Loucy (cell line): ENCODE results near the gene TRNP1.
A peak's percentile ranks its signal among the peaks of the same experiment; 100 is the strongest.

ENCODE experiments used
- H2AFZ ChIP-seq: fragments of 200-600 bp; sonication (generic); 2 replicates; pipeline ENCODE4 v1.6.0; 2016; ENCODE audit warnings: antibody characterized with exemption, mild to moderate bottlenecking, low read length, moderate library complexity
- H3F3A ChIP-seq: fragments of 200-600 bp; 2 replicates; pipeline ENCODE4 v1.6.0; 2016; ENCODE audit warnings: antibody characterized with exemption, low read depth, mild to moderate bottlenecking
- H3K27me3 ChIP-seq: fragments of 200-600 bp; sonication (generic); 2 replicates; pipeline ENCODE4 v1.6.1; 2014; ENCODE audit warnings: low read length, mild to moderate bottlenecking; ENCODE audit not compliant: insufficient read depth, poor library complexity, severe bottlenecking
- H3K36me3 ChIP-seq: fragments of 200-600 bp; sonication (generic); 2 replicates; pipeline ENCODE4 v1.6.1; 2016; ENCODE audit warnings: low read length; ENCODE audit not compliant: insufficient read depth
- H3K4me1 ChIP-seq: fragments of 200-600 bp; sonication (generic); 2 replicates; pipeline ENCODE4 v1.5.1; 2014; ENCODE audit warnings: low read length, mild to moderate bottlenecking; ENCODE audit not compliant: insufficient read depth, poor library complexity, severe bottlenecking
- H3K4me2 ChIP-seq: fragments of 200-600 bp; sonication (generic); 2 replicates; pipeline ENCODE4 v1.6.0; 2014; ENCODE audit warnings: antibody characterized with exemption, low read length, low read depth, mild to moderate bottlenecking; ENCODE audit not compliant: poor library complexity, severe bottlenecking
- H3K4me3 ChIP-seq: fragments of 200-600 bp; sonication (generic); 2 replicates; pipeline ENCODE4 v1.5.1; 2014; ENCODE audit warnings: low read length, mild to moderate bottlenecking, mixed read lengths; ENCODE audit not compliant: poor library complexity, severe bottlenecking
- H3K79me2 ChIP-seq: fragments of 200-600 bp; sonication (generic); 2 replicates; pipeline ENCODE4 v1.6.1; 2014; ENCODE audit warnings: low read length; ENCODE audit not compliant: insufficient read depth
- H3K9ac ChIP-seq: fragments of 200-600 bp; sonication (generic); 2 replicates; pipeline ENCODE4 v1.6.0; 2014; ENCODE audit warnings: mild to moderate bottlenecking, low read depth, low read length, moderate library complexity; ENCODE audit not compliant: poor library complexity, severe bottlenecking
- H3K9me2 ChIP-seq: fragments of 200-600 bp; sonication (generic); replicated peaks from 2 replicates; pipeline ENCODE4 v1.6.1; 2016; ENCODE audit warnings: low read depth, low read length, mixed read lengths
- H3K9me3 ChIP-seq: fragments of 200-600 bp; sonication (generic); 2 replicates; pipeline ENCODE4 v1.6.1; 2014; ENCODE audit warnings: mild to moderate bottlenecking, antibody characterized with exemption, low read length, low read depth; ENCODE audit not compliant: insufficient read depth
- H4K20me1 ChIP-seq: fragments of 200-600 bp; sonication (generic); 2 replicates; pipeline ENCODE4 v1.6.0; 2014; ENCODE audit warnings: antibody characterized with exemption, low read length, mild to moderate bottlenecking; ENCODE audit not compliant: insufficient read depth, poor library complexity, severe bottlenecking
- EZH2phosphoT487 ChIP-seq: fragments of 200-600 bp; IDR thresholded peaks from 2 replicates; pipeline ENCODE4 v1.6.1; 2018; ENCODE audit warnings: antibody characterized with exemption, mild to moderate bottlenecking, moderate library complexity, borderline replicate concordance
- TF ChIP-seq, protein P1 (sequence below): fragments of 200-600 bp; sonication (generic); conservative IDR thresholded peaks from 2 replicates; pipeline ENCODE4 v1.5.1; 2014; ENCODE audit warnings: mild to moderate bottlenecking, antibody characterized with exemption, low read length

TRNP1 gene

DNA sequence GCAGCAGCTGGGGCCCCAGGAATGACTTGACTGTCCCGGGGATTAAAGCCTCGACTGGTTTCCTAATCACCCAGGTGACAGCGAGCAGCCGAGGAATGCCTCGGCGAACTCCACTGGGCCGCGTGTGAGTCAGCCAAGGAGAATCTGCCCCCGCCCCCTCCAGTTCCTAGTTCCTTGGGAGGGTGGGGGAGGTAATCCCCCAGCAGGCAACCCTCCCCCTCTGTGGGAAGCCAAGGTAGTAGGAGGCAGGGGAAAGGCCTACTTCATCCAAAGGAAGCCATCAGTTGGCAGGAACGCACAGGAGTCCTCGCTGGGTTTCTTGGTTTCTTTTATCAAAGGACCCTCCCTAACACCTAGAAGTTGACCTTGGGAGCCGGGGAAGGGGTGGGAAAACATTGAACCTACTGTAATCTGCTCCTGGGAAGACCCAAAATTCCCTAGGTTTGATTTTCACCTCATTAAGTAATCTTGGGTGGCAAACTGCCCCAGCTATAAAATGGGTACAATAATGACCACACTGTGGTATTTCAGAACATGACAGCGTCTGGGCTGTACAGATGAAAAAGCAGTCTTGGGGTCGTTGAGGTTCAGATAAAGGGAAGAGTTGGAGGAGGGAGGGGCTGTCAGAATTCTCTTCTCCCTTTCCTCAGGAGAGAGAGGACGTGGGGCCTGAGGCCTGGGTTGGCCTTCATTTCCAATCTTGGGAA lies 17.7 kb downstream of the TRNP1 start:
- no peaks in the 10 kb centered on the region for H3K36me3 ChIP-seq
- no peaks in the 10 kb centered on the region for H3K27me3 ChIP-seq
- H3K9me2 ChIP-seq = no peaks in the 10 kb centered on the region
- no peak overlapping the region for H2AFZ ChIP-seq
- no peaks in the 10 kb centered on the region for H3K9me3 ChIP-seq
- no peaks in the 10 kb centered on the region for H3K79me2 ChIP-seq
- no peaks in the 10 kb centered on the region for H3K4me1 ChIP-seq
- H3K9ac ChIP-seq = no peak overlapping the region
- no peak for TF ChIP-seq EZH2phosphoT487
- TF ChIP-seq, protein P1, sequence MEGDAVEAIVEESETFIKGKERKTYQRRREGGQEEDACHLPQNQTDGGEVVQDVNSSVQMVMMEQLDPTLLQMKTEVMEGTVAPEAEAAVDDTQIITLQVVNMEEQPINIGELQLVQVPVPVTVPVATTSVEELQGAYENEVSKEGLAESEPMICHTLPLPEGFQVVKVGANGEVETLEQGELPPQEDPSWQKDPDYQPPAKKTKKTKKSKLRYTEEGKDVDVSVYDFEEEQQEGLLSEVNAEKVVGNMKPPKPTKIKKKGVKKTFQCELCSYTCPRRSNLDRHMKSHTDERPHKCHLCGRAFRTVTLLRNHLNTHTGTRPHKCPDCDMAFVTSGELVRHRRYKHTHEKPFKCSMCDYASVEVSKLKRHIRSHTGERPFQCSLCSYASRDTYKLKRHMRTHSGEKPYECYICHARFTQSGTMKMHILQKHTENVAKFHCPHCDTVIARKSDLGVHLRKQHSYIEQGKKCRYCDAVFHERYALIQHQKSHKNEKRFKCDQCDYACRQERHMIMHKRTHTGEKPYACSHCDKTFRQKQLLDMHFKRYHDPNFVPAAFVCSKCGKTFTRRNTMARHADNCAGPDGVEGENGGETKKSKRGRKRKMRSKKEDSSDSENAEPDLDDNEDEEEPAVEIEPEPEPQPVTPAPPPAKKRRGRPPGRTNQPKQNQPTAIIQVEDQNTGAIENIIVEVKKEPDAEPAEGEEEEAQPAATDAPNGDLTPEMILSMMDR = no peak
- H3K4me2 ChIP-seq = no peak overlapping the region
- no peaks in the 10 kb centered on the region for H3F3A ChIP-seq
- H4K20me1 ChIP-seq = no peaks in the 10 kb centered on the region
- H3K4me3 ChIP-seq = no peak overlapping the region

DNA sequence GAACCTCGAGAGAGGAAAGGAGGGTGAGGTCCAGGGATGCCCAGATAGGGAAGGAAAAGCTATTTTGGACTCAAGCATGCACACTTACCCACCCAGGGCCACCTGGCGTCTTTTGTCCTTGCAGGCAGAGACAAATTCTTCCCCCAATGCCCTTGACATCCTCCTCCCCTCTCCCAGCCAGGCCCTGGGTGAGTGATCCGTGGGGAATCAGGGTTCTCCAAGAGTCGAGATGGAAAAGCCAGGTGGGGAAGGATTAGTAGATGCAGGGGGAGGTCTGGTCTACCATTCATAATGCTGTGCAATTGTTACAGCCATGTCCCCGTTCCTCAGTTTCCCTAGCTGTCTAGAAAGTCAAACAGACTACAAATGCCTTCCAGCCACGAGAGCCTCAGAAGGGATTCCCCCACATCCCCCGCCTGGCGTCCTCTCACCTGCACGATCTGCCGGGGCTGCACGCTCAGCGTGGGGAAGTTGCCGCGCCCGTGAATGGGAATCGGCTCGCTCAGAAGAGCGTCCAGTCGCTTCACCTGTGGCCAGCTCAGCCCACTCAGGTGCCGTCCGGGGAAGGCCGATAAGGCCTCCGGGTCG lies 18.6 kb downstream of the TRNP1 start:
- Histone ChIP-seq H3K4me2 (no peak overlapping the region), H3K9ac (no peak overlapping the region), H3K36me3 (no peaks in the 10 kb centered on the region)

DNA sequence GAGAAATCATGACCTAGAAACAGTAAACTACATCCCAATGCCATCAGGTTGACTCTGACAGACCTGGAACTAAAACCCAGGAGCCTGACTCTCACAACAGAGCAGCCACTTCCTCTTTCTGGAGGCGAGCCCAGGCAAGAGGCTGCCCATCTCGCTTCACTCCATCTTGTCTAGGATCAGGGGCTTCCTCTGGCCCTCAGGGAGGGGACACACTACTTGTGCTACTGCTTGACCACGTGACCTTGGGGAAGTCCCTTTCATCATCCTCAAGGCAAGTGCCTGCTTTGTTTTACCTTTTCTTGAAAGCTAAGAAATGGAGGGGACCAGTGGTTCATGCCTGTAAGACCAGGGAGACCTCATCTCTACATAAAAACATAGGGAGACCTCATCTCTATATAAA lies 21.8 kb downstream of the TRNP1 start:
- Histone ChIP-seq H3K36me3 (no peaks in the 10 kb centered on the region), H3K4me1 (no peaks in the 10 kb centered on the region)
- TF ChIP-seq EZH2phosphoT487 = no peak
- TF ChIP-seq, protein P1 = no peak

More for the DNA sequence above, 18.6 kb downstream of the TRNP1 start:
- H3K79me2 ChIP-seq = no peaks in the 10 kb centered on the region
- H3K9me3 ChIP-seq = no peaks in the 10 kb centered on the region
- H3F3A ChIP-seq = no peaks in the 10 kb centered on the region
- H2AFZ ChIP-seq = no peak overlapping the region
- no peaks in the 10 kb centered on the region for H4K20me1 ChIP-seq
- no peaks in the 10 kb centered on the region for H3K27me3 ChIP-seq
- TF ChIP-seq, protein P1 = no peak
- TF ChIP-seq EZH2phosphoT487 = no peak
- H3K4me3 ChIP-seq = no peak overlapping the region
- no peaks in the 10 kb centered on the region for H3K4me1 ChIP-seq
- H3K9me2 ChIP-seq = no peaks in the 10 kb centered on the region

More for the DNA sequence above, 21.8 kb downstream of the TRNP1 start:
- peak overlapping the region; percentile 91 for H2AFZ ChIP-seq
- H4K20me1 ChIP-seq = no peaks in the 10 kb centered on the region
- no peaks in the 10 kb centered on the region for H3K79me2 ChIP-seq
- H3K4me2 ChIP-seq = no peak overlapping the region
- H3F3A ChIP-seq = no peaks in the 10 kb centered on the region
- no peak overlapping the region for H3K9ac ChIP-seq
- no peaks in the 10 kb centered on the region for H3K27me3 ChIP-seq
- no peak overlapping the region for H3K4me3 ChIP-seq
- no peaks in the 10 kb centered on the region for H3K9me2 ChIP-seq
- H3K9me3 ChIP-seq = no peaks in the 10 kb centered on the region
